ENCODE results near the gene SLC17A3.

Gene SLC17A3

GRCh38 chr6:25874822-25875562, 949 bp upstream of the SLC17A3 start:
- no peak overlapping the region for H3K27ac ChIP-seq (ENCODE audit: low read depth, low read length, severe bottlenecking)
- WGBS, 2 experiments (ENCODE audit: insufficient coverage in 2 of 2), result 86 to 100% methylated on average over 1 of the region's 3 CpGs
- no peak overlapping the region for H3K4me3 ChIP-seq (ENCODE audit: extremely low read depth, insufficient read depth, low read length, poor library complexity, severe bottlenecking)
- no peaks in the 10 kb centered on the region for H3K9me3 ChIP-seq (ENCODE audit: control insufficient read depth, low read length)
- no peaks in the 10 kb centered on the region for H3K36me3 ChIP-seq (ENCODE audit: control insufficient read depth, insufficient read depth, low read length)
- H3K4me1 ChIP-seq (ENCODE audit: control insufficient read depth, insufficient read depth, low read length, poor library complexity, severe bottlenecking), result no peaks in the 10 kb centered on the region

DNA sequence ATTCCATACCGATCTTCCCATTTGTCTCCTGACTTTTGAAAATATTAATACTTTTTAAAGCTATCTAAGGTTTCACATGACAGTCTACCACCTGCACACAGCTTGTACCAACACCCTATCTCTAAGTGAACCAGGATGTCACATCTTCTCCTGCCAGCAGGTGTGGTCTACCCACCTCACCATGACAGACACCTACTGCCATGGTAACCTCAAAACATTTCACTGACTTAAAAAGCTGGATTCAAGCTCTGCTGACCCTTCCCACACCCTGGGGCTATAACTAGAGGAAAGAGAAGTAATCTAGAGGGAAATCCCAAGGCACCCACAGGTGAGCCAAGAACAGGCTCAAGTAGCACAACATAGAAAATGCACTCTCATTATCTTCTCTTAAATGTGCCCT, 1.2 kb downstream of the SLC17A3 start:
- Histone ChIP-seq H3K27ac (ENCODE audit: low read depth, low read length, severe bottlenecking) (no peak overlapping the region), H3K36me3 (ENCODE audit: control insufficient read depth, insufficient read depth, low read length) (no peaks in the 10 kb centered on the region), H3K4me1 (ENCODE audit: control insufficient read depth, insufficient read depth, low read length, poor library complexity, severe bottlenecking) (no peaks in the 10 kb centered on the region), H3K9me3 (ENCODE audit: control insufficient read depth, low read length) (no peaks in the 10 kb centered on the region), H3K4me3 (ENCODE audit: extremely low read depth, insufficient read depth, low read length, poor library complexity, severe bottlenecking) (no peak overlapping the region)
- WGBS, 2 experiments (ENCODE audit: insufficient coverage in 2 of 2), result 80 to 90% methylated on average over 1 of the region's 1 CpG

GRCh38 chr6:25869840-25870239, 4.2 kb downstream of the SLC17A3 start:
- no peak overlapping the region for H3K4me3 ChIP-seq (ENCODE audit: extremely low read depth, insufficient read depth, low read length, poor library complexity, severe bottlenecking)
- WGBS, 2 experiments (ENCODE audit: insufficient coverage in 2 of 2), result no CpG with 5 or more reads among the region's 1 CpG
- no peaks in the 10 kb centered on the region for H3K36me3 ChIP-seq (ENCODE audit: control insufficient read depth, insufficient read depth, low read length)
- no peaks in the 10 kb centered on the region for H3K4me1 ChIP-seq (ENCODE audit: control insufficient read depth, insufficient read depth, low read length, poor library complexity, severe bottlenecking)
- H3K9me3 ChIP-seq (ENCODE audit: control insufficient read depth, low read length), result no peaks in the 10 kb centered on the region
- H3K27ac ChIP-seq (ENCODE audit: low read depth, low read length, severe bottlenecking), result no peak overlapping the region

GRCh38 chr6:25868436-25869183, 5.4 kb downstream of the SLC17A3 start:
- H3K36me3 ChIP-seq (ENCODE audit: control insufficient read depth, insufficient read depth, low read length), result no peaks in the 10 kb centered on the region
- 60% methylated on average over 1 of the region's 3 CpGs; no CpG with 5 or more reads in 1 of the 2 experiments for WGBS, 2 experiments (ENCODE audit: insufficient coverage in 2 of 2)
- no peaks in the 10 kb centered on the region for H3K4me1 ChIP-seq (ENCODE audit: control insufficient read depth, insufficient read depth, low read length, poor library complexity, severe bottlenecking)
- H3K9me3 ChIP-seq (ENCODE audit: control insufficient read depth, low read length), result no peaks in the 10 kb centered on the region
- H3K4me3 ChIP-seq (ENCODE audit: extremely low read depth, insufficient read depth, low read length, poor library complexity, severe bottlenecking), result no peak overlapping the region
- no peak overlapping the region for H3K27ac ChIP-seq (ENCODE audit: low read depth, low read length, severe bottlenecking)

DNA sequence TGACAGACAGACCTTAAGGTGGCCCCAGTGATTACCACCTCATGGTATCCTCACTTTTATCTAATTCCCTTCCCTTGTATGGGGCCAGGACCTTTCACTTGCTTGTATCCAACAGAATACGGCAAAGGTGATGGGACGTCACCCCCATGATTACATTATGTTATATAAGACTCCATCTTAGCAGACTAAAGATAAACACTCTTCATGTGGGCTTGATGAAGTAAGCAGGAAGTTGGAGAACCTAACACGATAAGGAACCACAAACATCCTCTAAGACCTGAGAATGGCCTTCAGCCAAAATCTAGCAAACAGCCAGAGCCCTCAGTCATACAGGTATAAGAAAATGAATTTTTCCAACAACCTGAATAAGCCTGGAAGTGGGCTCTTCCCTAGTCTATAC, 8.0 kb downstream of the SLC17A3 start:
- Histone ChIP-seq H3K36me3 (ENCODE audit: control insufficient read depth, insufficient read depth, low read length) (no peaks in the 10 kb centered on the region), H3K9me3 (ENCODE audit: control insufficient read depth, low read length) (no peaks in the 10 kb centered on the region), H3K4me1 (ENCODE audit: control insufficient read depth, insufficient read depth, low read length, poor library complexity, severe bottlenecking) (no peaks in the 10 kb centered on the region), H3K27ac (ENCODE audit: low read depth, low read length, severe bottlenecking) (no peak overlapping the region), H3K4me3 (ENCODE audit: extremely low read depth, insufficient read depth, low read length, poor library complexity, severe bottlenecking) (no peak overlapping the region)
- 88% methylated on average over 1 of the region's 3 CpGs; no CpG with 5 or more reads in 1 of the 2 experiments for WGBS, 2 experiments (ENCODE audit: insufficient coverage in 2 of 2)

DNA sequence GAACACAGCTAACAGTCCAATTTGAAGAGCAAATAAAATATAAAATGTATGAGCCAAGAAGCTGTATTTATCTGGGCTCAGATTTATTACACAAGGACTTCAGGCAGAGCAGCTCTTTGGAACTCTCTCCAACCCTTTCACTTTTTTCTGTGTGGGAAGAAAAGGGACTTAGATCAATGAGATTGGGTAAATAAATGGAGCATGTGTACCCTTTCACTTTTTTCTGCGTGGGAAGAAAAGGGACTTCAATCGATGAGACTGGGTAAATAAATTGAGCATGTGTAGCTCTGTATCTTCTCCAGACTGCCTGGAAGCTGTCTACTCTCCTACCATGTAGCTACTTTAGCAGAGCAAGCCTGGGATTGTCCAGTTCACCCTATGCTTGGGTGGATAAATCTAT, 10.7 kb downstream of the SLC17A3 start:
- WGBS, 2 experiments (ENCODE audit: insufficient coverage in 2 of 2), result no CpG with 5 or more reads among the region's 2 CpGs
- Histone ChIP-seq H3K4me3 (ENCODE audit: extremely low read depth, insufficient read depth, low read length, poor library complexity, severe bottlenecking) (no peak overlapping the region), H3K36me3 (ENCODE audit: control insufficient read depth, insufficient read depth, low read length) (no peaks in the 10 kb centered on the region), H3K9me3 (ENCODE audit: control insufficient read depth, low read length) (no peaks in the 10 kb centered on the region), H3K4me1 (ENCODE audit: control insufficient read depth, insufficient read depth, low read length, poor library complexity, severe bottlenecking) (no peaks in the 10 kb centered on the region), H3K27ac (ENCODE audit: low read depth, low read length, severe bottlenecking) (no peak overlapping the region)

- H3K4me3 ChIP-seq (ENCODE audit: extremely low read depth, insufficient read depth, low read length, poor library complexity, severe bottlenecking), result no peak overlapping the region
- no peak overlapping the region for H3K27ac ChIP-seq (ENCODE audit: low read depth, low read length, severe bottlenecking)
- H3K9me3 ChIP-seq (ENCODE audit: control insufficient read depth, low read length), result no peaks in the 10 kb centered on the region
- H3K36me3 ChIP-seq (ENCODE audit: control insufficient read depth, insufficient read depth, low read length), result no peaks in the 10 kb centered on the region
- peaks cover 5% of the 10 kb centered on the region for H3K4me1 ChIP-seq (ENCODE audit: control insufficient read depth, insufficient read depth, low read length, poor library complexity, severe bottlenecking)
- 100% methylated on average over 1 to 2 of the region's 4 CpGs for WGBS, 2 experiments (ENCODE audit: insufficient coverage in 2 of 2)
Observed at GRCh38 chr6:25862199-25862598, 11.8 kb downstream of the SLC17A3 start.

- Histone ChIP-seq H3K4me3 (ENCODE audit: extremely low read depth, insufficient read depth, low read length, poor library complexity, severe bottlenecking) (no peak overlapping the region), H3K27ac (ENCODE audit: low read depth, low read length, severe bottlenecking) (no peak overlapping the region), H3K9me3 (ENCODE audit: control insufficient read depth, low read length) (no peaks in the 10 kb centered on the region), H3K36me3 (ENCODE audit: control insufficient read depth, insufficient read depth, low read length) (no peaks in the 10 kb centered on the region), H3K4me1 (ENCODE audit: control insufficient read depth, insufficient read depth, low read length, poor library complexity, severe bottlenecking) (no peaks in the 10 kb centered on the region)
Observed at GRCh38 chr6:25852756-25853155, 21.3 kb downstream of the SLC17A3 start.

DNA sequence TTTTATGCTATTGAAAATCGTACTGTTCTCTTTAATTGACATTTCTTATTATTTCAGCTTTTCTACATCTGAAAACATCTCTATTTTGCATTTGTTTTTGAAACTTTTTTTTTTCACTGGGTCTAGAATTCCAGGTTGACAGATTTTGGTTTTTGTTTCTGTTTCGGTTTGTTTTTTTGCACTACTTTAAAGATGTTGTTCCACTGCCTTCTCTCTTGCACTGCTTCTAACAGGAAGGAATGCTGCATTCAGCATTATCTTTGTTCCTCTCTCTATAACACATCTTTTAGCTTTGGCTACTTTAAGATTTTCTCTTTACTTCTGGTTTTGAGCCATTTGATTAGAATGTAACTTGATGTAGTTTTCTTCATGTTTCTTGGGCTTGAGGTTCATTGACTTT, 22.1 kb downstream of the SLC17A3 start:
- Histone ChIP-seq H3K4me3 (ENCODE audit: extremely low read depth, insufficient read depth, low read length, poor library complexity, severe bottlenecking) (no peak overlapping the region), H3K9me3 (ENCODE audit: control insufficient read depth, low read length) (no peaks in the 10 kb centered on the region), H3K4me1 (ENCODE audit: control insufficient read depth, insufficient read depth, low read length, poor library complexity, severe bottlenecking) (no peaks in the 10 kb centered on the region), H3K27ac (ENCODE audit: low read depth, low read length, severe bottlenecking) (no peak overlapping the region), H3K36me3 (ENCODE audit: control insufficient read depth, insufficient read depth, low read length) (no peaks in the 10 kb centered on the region)
- 75% methylated on average over 1 of the region's 2 CpGs; no CpG with 5 or more reads in 1 of the 2 experiments for WGBS, 2 experiments (ENCODE audit: insufficient coverage in 2 of 2)

DNA sequence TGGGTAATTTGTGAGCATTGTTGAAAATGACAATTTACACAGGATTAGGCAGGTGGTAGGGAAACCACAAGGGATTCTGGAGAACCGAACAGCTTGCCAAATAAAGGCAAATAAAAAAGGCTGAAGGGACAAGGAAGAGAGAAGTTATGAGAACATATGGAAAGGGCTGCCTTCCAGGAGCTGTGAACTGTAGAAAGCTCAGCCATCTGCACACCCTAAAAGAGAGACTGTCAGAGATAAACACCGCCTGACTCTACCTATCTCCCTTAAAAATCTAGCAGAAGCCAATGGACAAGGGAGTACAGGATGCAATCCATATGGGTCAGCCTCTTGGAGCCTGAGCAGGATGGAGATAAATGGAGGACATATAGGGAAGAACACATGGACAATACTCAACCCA, 29.5 kb downstream of the SLC17A3 start:
- Histone ChIP-seq H3K4me1 (ENCODE audit: control insufficient read depth, insufficient read depth, low read length, poor library complexity, severe bottlenecking) (peaks cover 2% of the 10 kb centered on the region), H3K9me3 (ENCODE audit: control insufficient read depth, low read length) (no peaks in the 10 kb centered on the region), H3K36me3 (ENCODE audit: control insufficient read depth, insufficient read depth, low read length) (no peaks in the 10 kb centered on the region), H3K27ac (ENCODE audit: low read depth, low read length, severe bottlenecking) (no peak overlapping the region), H3K4me3 (ENCODE audit: extremely low read depth, insufficient read depth, low read length, poor library complexity, severe bottlenecking) (no peak overlapping the region)
- 70 to 100% methylated on average over 1 to 2 of the region's 2 CpGs for WGBS, 2 experiments (ENCODE audit: insufficient coverage in 2 of 2)

DNA sequence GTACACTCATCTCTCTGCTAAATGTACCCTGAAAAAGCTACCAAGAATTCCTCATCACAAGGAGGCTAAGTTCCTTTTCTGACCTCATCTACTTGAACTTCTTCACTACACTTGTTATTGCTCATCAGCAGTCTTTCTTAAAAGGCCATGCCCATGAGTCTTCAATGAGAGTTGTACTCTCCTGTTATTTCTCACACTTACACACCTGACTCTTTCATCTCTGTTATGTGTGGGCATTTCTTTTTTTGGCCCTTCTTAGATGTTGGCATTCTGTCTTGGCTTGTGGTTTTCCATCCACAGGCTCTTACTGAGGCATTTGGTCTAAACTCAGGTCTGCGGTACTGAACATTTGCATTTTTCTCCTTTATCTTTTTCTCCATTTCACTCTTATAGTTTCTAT, 31.5 kb downstream of the SLC17A3 start:
- WGBS, 2 experiments (ENCODE audit: insufficient coverage in 2 of 2), result no CpG with 5 or more reads among the region's 1 CpG
- Histone ChIP-seq H3K4me3 (ENCODE audit: extremely low read depth, insufficient read depth, low read length, poor library complexity, severe bottlenecking) (no peak overlapping the region), H3K27ac (ENCODE audit: low read depth, low read length, severe bottlenecking) (no peak overlapping the region), H3K9me3 (ENCODE audit: control insufficient read depth, low read length) (no peaks in the 10 kb centered on the region), H3K36me3 (ENCODE audit: control insufficient read depth, insufficient read depth, low read length) (no peaks in the 10 kb centered on the region), H3K4me1 (ENCODE audit: control insufficient read depth, insufficient read depth, low read length, poor library complexity, severe bottlenecking) (peaks cover 2% of the 10 kb centered on the region)
